ENCODE data around the gene SNTG2. TPM values are rescaled to one million over a fixed set of nuclear protein-coding genes. Genes with fewer than 3 reads are reported as not detected.

Gene SNTG2
- total RNA-seq, 2 donors from 2014 or later, result 1.2 to 2.0 TPM

DNA sequence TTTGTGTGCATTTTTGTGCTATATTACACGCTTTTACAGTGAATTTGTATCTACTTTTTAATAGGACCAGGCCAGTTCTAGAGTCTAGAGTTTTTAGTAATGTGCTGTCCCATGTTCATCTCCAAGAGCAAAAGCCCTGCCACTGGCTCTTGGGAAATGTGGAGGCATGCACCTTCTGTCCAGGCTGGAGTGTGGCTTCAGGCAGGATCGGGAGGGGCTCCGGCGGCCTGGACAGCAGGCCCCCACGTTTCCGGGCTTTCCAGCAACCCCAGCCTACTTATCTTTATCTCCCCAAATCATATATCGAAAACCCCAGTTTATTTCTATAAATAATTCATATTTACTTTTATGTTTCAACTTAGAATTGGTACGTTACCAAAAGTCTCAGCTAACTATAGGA lies 78.2 kb downstream of the SNTG2 start:
- intact Hi-C loops (cut with DNase I, micrococcal nuclease), result no loop called here
- no peak for ATAC-seq
- no peak for DNase-seq

DNA sequence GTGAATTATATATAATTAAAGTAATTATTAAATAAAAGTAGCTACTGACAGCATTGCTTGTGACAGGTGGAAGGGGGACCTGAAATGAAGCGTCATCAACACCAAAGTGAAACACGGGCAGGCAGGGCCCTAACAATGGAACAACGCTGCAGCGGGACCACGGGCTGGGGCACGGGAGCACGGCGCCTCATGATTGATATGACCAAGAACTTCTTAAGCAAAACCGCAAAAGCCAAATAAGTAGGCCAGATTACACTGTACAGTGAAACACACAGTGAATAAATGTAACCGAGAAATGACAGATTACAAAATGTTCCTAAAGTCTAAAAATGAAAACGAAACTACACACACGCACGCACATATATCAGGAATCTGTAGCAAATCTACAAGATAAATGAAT lies 81.4 kb downstream of the SNTG2 start:
- ATAC-seq (no peak), DNase-seq (no peak)
- intact Hi-C loops (cut with DNase I, micrococcal nuclease), result no loop called here

DNA sequence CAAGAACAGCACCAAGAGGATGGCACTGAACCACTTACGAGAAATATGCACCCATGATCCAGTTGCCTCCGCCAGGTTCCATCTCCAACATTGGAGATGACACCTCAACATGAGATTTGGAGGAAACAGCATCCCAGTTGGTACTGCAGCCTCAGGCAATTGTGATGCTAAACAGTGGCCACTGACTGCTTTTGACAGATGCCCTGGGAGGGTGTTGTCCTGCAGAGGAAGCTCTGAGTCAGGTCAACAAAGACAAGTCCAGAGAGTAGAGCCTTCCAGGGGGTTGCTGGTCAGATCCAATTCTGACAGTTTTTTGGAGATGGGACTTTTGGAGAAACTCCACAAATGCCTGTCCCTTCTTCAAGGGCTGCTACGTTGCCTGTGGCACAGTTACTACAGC lies 82.4 kb downstream of the SNTG2 start:
- no peak for DNase-seq
- ATAC-seq, result no peak
- intact Hi-C loops (cut with DNase I, micrococcal nuclease), result no loop called here

DNA sequence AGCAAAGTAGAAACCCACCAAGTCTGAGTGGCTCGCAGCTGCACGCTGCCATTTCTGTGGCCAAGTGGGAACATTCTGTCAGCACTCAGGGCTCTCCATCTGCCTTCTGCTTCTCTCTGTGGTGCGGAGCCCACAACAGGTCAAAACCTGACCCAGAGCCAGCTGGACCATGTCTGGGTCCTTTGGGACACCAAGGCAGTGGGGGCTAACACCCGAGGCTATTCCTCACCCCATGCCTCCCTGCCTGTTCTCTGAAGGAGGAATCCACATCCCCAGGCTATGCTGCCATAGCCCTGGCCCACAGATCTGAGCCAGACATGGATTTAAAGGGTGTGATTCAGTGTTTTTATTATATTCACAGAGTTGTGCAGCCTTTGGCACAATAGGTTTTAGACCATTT lies 86.4 kb downstream of the SNTG2 start:
- intact Hi-C loops (cut with DNase I, micrococcal nuclease), result no loop called here
- ATAC-seq (no peak), DNase-seq (no peak)

DNA sequence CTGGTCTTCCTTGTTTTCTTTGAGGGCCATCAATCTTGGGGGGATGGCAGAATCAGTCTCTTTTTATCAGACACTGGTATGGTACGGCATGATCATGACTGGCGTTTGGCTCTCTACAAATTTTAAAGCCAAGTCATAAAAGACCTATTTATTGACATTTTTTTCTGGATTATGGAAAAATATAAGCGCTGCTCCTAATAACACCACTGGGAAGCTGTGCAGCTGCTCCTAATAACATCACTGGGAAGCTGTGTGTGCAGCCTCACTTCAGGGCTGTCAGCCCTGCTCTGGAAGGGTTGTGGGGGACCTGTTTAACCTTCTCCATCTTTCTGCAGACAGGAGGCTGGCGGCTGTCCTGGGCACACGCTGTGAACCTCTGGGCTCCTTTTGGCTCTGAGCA lies 88.9 kb downstream of the SNTG2 start:
- no peak for ATAC-seq
- no peak for DNase-seq
- intact Hi-C loops (cut with DNase I, micrococcal nuclease), result no loop called here

DNA sequence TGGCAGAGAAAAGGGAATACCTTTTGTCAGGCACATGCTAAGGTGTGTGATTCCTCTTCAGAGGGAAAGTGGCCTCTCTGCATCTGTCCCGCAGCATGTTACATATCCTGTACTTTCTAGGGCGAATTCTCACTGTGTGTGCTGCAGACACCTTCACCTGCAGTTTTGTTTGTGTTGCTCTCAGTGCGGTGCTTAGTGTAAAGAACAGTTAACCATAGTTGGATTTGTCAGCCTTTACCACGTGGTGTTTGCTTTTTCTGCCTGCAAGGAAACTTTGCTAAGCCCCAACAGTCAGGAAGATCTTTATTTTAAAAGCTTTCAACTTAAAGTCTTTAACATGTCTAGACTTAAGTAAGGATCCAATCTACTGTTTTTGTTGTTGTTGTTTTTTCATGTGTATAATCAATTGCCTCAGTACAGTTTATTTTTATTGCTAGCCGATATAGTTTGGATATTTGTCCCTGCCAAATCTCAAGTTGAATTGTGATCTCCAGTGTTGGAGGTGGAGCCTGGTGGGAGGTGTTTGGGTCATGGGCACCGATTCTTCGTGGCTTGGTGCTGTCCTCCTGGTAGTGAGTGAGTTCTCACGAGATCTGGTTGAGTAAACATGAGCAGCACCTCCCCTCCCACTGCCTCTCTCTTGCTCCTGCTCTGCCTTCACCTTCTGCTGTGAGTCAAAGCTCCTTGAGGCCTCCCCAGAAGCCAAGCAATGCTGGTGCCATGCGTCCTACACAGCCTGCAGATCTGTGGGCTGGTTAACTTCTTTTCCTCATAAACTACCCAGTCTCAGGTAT lies 90.6 kb downstream of the SNTG2 start:
- ATAC-seq (no peak), DNase-seq (no peak)
- intact Hi-C loops (cut with DNase I, micrococcal nuclease), result no loop called here

DNA sequence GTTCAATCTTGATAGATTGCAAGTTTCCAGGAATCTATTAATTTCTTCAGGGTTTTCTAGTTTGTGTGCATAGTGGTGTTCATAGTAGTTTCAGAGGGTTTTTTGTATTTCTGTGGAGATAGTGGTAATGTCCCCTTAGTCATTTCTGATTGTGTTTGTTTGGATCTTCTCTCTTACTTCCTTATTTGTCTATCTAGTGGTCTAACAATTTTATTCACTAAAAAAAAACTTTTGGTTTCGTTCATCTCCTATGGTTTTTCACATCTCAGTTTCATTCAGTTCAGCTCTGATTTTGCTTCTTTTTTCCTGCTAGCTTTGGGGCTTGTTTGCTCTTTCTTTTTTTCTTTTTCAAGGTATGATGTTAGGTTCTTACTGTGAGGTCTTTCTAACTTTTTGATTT lies 94.5 kb downstream of the SNTG2 start:
- ATAC-seq (no peak), DNase-seq (no peak)
- intact Hi-C loops (cut with DNase I, micrococcal nuclease), result no loop called here

DNA sequence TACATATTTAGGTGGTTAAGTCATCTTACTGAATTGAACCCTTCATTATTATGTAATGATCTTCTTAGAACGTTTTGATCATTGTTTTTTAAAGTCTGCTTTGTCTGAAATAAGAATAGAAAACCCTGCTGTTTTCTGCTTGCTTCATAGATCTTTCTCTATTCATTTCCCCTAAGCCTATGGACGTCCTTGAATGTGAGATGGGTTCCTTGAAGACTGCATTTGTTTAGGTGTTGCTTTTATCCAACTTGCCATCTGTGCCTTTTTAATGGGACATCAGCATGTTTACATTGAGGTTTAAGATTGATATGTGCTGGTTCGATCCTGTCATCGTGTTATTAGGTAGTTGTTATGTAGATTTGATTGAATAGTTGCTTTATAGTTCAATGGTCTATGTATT lies 95.4 kb downstream of the SNTG2 start:
- DNase-seq (no peak), ATAC-seq (no peak)
- intact Hi-C loops (cut with DNase I, micrococcal nuclease), result no loop called here

DNA sequence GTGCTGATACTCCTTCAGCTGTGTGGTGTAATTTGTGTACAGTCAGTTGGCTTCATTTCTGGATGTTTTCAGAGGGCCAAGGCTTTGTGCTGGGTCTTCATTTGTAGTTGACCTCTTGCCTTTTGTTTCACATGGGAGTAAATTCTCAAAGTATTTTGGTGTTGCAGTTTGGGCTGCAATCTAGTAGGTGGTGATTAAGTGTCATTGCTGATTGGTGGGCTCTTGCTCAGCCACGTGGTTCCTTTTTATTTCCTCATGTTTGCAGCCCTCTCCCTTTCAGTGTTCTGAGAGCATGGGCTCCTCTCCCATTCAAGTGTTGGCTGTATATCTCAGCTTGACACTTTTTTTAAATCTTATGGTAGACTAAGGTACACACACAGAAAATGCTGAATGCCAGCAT lies 96.8 kb downstream of the SNTG2 start:
- intact Hi-C loops (cut with DNase I, micrococcal nuclease), result no loop called here
- no peak for DNase-seq
- ATAC-seq, result no peak

DNA sequence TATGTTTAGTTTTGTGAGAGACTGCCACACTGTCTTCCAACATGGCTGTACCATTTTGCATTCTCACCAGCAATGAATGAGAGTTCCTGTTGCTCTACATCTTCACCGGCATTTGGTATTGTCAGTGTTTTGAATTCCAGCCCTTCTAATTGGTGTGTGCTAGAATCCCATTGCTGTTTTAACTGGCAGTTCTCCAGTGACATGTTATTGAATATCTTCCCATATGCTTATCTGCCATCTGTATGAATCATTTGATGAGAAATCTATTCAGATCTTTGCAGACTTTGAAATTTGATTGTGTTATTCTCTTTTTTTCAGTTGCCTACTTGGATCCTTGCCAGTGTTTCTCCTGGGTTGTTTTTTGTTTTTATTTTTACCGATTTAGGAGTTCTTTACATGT lies 99.0 kb downstream of the SNTG2 start:
- DNase-seq (no peak), ATAC-seq (no peak)
- intact Hi-C loops (cut with DNase I, micrococcal nuclease), result no loop called here

DNA sequence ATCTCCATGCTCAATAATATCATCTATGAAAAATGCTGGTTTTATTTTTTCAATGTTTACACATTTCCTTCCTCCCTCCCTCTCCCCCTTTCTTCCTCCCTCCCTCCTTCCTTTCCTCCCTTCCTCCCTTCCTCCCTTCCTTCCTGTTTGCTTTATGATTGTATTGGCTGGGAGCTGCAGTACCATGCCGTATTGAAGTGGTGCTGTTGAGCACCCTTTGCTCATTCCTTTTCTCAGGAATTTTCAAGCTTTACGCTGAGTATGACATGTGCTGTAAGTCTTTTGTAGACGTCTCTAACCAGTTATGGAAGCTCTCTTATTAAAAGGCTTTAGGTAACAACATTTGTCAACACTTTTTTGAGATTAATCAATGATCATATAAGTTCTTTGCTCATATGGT lies 100.4 kb downstream of the SNTG2 start:
- no peak for DNase-seq
- intact Hi-C loops (cut with DNase I, micrococcal nuclease), result no loop called here

DNA sequence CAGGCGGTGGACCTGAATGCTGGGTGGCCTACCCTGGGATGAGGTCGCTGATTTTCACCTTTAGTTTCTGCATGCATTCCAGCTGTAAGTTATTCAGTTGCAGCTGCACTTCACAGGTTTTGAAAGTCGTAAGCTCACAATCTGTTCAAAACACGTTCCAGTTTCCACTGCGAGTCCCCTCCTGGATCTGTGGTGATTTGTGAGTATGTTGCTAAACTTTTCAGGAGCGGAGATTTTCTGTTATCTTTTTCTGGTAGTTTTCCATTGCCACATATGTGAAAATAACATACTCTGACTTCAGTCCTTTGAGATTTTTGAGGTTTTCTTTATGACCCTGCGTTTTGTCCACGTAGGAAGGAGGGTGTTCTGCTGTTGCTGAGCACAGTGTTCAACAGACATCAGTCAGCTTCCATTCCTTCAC lies 102.1 kb downstream of the SNTG2 start:
- DNase-seq (no peak), ATAC-seq (no peak)
- intact Hi-C loops (cut with DNase I, micrococcal nuclease), result no loop called here

More for the DNA sequence above, 100.4 kb downstream of the SNTG2 start:
- ATAC-seq, result no peak

DNA sequence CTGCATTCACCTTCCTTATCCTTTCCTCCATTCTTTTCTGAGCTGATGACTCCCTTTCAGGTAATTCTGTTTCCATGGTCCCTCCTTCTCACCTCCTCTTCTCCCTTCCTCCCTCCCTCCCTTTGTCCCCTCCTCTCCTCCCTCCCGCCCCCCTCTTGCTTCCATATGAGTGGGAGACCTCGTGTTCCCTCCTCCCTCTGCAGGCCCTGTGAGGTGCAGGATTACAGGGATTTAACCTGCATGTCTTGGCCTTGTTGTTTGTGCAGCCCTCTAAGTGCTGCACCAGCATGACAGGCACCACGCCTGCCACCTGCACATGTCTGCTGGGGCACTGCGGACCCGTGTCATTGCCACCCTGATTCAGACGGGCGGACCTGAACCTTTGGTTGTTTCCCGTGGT lies 103.1 kb downstream of the SNTG2 start:
- DNase-seq (no peak), ATAC-seq (no peak)
- intact Hi-C loops (cut with DNase I, micrococcal nuclease), result no loop called here

DNA sequence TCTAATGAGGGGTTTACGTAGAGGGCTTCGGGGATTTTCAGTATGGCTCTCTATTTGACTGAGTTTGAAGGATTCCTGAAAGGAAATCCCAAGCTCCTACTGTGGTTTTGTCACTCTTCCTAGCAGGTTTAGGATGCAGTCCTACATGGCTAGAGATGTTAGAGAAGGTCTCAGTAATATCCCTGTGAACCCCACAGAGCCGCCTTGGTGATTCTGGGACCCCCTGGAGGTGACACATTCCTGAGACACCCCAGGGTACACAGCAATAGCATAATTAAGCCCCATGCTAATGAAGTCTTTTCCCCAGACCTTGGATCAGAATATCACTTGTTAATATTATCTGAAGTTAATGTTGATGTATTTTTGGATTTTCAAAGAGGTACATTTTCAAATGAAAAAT lies 103.8 kb downstream of the SNTG2 start:
- no peak for DNase-seq
- no peak for ATAC-seq
- intact Hi-C loops (cut with DNase I, micrococcal nuclease), result no loop called here

DNA sequence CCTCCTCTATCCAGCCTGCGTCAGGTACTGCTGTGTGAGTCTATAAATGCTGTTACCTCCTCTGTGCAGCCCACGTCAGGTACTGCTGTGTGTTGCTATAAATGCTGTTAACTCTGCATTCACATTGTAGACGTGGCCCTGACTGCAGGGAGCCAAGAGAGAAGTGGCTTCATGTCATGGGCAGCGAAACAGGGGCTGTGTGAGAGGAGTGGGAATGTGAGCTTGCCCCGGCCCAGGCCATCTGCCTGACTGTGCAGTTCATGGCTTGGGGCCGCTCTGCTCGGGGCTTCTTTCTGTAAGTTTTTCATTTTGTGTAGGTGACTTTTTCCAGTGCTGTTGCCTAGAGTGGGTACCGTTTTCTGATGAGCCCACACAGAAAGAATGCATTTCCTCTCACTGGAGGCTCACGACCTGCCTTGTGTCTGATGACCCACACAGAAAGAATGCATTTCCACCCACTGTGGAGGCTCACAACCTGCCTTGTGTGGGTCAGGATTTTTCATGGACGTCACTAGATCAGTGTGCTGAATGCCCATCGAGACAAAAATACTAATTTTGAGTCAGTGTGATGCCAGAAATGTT lies 104.5 kb downstream of the SNTG2 start:
- ATAC-seq (no peak), DNase-seq (no peak)

DNA sequence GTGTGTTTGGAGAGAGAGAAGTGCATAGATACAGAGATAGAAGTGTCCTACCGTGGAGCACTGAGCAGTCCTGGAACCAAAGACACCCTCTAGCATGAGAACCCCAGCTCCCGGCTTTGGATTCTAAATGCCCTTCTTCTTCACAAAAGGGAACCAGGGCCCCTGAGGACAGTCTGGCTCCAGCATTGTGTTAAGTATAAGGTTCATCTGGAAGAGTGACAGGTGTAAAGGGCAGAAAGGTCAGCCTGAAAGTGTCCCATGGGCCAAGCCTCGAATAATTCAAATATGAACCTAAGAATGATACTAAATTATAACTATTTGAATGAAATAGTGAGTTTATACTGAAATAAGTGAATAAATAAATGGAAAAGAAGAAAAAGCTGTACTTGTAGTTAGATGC lies 109.7 kb downstream of the SNTG2 start:
- intact Hi-C loops (cut with DNase I, micrococcal nuclease), result no loop called here
- ATAC-seq (no peak), DNase-seq (no peak)

More for the DNA sequence above, 104.5 kb downstream of the SNTG2 start:
- intact Hi-C loops (cut with DNase I, micrococcal nuclease), result no loop called here

DNA sequence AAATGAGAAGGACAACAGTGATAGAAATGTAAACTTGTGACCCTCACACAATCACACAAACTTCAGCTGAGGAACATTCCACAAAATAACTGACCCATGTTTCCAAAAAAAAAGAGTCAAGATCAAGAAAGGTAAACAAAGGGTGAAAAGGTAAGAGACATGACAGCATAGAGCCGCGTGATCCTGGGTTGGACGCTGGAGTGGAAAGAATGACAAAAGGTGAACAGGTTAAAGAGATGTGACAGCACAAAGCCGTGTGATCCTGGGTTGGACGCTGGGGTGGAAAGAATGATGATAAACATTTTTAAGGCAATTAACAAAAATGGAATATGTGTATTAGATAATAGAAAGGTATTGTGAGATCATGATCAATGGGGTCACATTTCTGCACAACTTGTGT lies 110.3 kb downstream of the SNTG2 start:
- ATAC-seq (no peak), DNase-seq (no peak)
- intact Hi-C loops (cut with DNase I, micrococcal nuclease), result no loop called here

DNA sequence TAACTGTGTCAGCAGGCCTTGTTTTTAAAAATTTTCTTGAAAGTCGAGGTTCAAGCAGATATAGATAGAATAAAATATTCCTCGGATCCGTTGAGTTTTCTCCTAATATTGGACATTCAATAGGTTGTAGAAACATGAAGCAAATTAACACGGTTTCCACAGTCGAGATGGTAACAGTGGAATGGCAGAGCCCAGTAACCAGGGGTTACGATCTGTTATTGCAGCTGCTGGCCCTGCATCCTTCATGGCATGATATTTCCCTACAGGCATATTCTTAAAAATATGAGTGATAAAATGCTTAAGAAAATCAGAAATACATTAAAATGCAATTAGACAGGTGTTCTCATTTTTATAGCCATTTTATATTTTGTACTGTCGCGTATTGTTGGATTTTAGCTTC lies 117.6 kb downstream of the SNTG2 start:
- DNase-seq, result no peak
- no peak for ATAC-seq
- intact Hi-C loops (cut with DNase I, micrococcal nuclease), result no loop called here

DNA sequence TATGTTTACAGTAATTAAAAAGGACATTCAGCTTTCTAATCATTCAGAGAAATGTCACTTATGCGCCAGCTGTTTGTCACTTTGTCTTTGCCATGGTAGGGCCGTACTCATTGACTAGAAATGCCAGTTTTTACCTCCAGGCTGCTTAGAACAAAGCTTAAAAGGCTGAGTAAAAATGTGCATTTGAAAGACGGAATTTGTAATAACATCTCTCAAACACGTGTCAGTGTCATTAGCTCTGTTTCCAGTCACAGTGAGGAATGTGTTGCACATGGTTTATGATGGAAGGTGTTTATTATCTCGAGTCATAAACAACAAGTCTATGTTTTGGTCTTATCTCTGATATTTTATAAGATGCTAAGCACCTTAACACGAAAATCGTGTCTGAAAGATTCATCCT lies 118.2 kb downstream of the SNTG2 start:
- ATAC-seq (no peak), DNase-seq (no peak)
- intact Hi-C loops (cut with DNase I, micrococcal nuclease), result no loop called here

DNA sequence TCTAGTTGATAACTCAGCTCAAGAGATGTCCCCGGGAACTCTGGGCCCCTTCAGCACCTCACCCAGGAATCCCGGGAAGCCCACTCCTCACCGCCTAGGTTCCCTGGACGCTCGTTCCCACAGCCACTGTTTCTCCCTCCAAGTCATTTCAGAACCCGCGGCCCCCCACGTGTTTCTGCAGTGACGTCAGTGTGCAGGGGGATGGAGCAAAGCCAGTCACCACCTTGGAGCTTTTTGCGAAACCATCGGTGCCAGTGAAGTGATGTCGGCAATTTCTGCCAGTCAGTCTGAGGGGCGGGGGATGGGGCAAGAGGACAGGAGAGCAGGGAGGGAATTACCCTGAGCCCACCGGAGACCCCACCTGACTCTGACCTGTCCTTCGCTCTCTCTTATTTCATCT lies 119.2 kb downstream of the SNTG2 start:
- ATAC-seq (no peak), DNase-seq (no peak)
- intact Hi-C loops (cut with DNase I, micrococcal nuclease), result no loop called here

DNA sequence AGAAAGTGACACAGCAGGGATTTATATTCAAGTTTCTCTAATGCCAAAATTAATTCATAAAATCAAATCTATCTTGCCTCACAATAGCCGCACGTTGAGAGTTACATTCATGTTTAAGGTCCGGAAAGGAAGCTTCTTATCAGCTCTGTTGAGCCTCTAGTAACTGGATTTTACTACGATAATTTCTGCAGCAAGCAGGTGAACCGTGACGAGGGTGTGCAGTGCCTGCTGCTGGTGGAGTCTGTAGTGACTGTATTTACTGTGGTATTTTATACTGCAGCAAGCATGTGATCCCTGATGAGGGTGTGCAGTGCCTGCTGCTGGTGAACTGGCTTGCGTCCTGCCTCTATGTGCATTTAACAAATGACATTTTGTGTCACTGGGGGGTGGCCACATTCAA lies 120.0 kb downstream of the SNTG2 start:
- intact Hi-C loops (cut with DNase I, micrococcal nuclease), result no loop called here
- DNase-seq (no peak), ATAC-seq (no peak)
